Neural progenitor cell (in vitro differentiated cells): ENCODE data around the gene TUBB3. TPM values are rescaled to one million over a fixed set of nuclear protein-coding genes. Genes with fewer than 3 reads are reported as not detected.
"Not testable (repeated sequence)": the region's sequence is repeated elsewhere in the genome, so short reads cannot be mapped to it uniquely, and the experiment has no call there.

Experiments
- DNase-seq: peaks from one replicate; pipeline ENCODE4 v3.0.0-alpha.2; 2016; ENCODE audit warnings: low spot score
- H2AFZ ChIP-seq: fragments of 200-600 bp; sonication (generic); replicated peaks from 2 replicates; pipeline ENCODE4 v1.6.1; 2016; ENCODE audit warnings: antibody characterized with exemption
- H3F3A ChIP-seq: fragments of 200-600 bp; sonication (generic); 2 replicates; pipeline ENCODE4 v1.6.1; 2016; ENCODE audit warnings: antibody characterized with exemption, low read depth
- H3K27ac ChIP-seq: fragments of 200-600 bp; sonication (generic); 2 replicates; pipeline ENCODE4 v1.5.1; 2016; ENCODE audit warnings: mild to moderate bottlenecking
- H3K27me3 ChIP-seq: fragments of 200-600 bp; sonication (generic); 2 replicates; pipeline ENCODE4 v1.6.1; 2016; ENCODE audit warnings: mild to moderate bottlenecking, moderate library complexity
- H3K36me3 ChIP-seq: fragments of 200-600 bp; sonication (generic); 2 replicates; pipeline ENCODE4 v1.5.1; 2016
- H3K4me1 ChIP-seq: fragments of 200-600 bp; sonication (generic); 2 replicates; pipeline ENCODE4 v1.6.1; 2016; ENCODE audit warnings: mixed run types
- H3K4me2 ChIP-seq: fragments of 200-600 bp; sonication (generic); 2 replicates; pipeline ENCODE4 v1.6.1; 2016
- H3K4me3 ChIP-seq: fragments of 200-600 bp; sonication (generic); 2 replicates; pipeline ENCODE4 v1.5.1; 2016
- H3K79me2 ChIP-seq: fragments of 200-600 bp; sonication (generic); 2 replicates; pipeline ENCODE4 v1.6.1; 2016; ENCODE audit warnings: low read depth
- H3K9ac ChIP-seq: fragments of 200-600 bp; sonication (generic); 2 replicates; pipeline ENCODE4 v1.6.1; 2016
- H3K9me3 ChIP-seq: fragments of 200-600 bp; sonication (generic); 2 replicates; pipeline ENCODE4 v1.5.1; 2016; ENCODE audit warnings: low read depth
- H4K20me1 ChIP-seq: fragments of 200-600 bp; sonication (generic); 2 replicates; pipeline ENCODE4 v1.6.1; 2016; ENCODE audit warnings: low read depth
- H3K27ac Mint-ChIP-seq: 3 replicates; pipeline ENCODE4 v1.8.0; 2021; ENCODE audit warnings: mixed read lengths
- H3K27me3 Mint-ChIP-seq: 2 replicates; pipeline ENCODE4 v1.8.0; 2022; ENCODE audit warnings: low read depth, mild to moderate bottlenecking, inconsistent platforms, moderate library complexity, mixed read lengths; ENCODE audit not compliant: insufficient read depth
- H3K36me3 Mint-ChIP-seq: 3 replicates; pipeline ENCODE4 v1.8.0; 2021; ENCODE audit warnings: mixed read lengths
- H3K4me1 Mint-ChIP-seq: 3 replicates; pipeline ENCODE4 v1.8.0; 2021; ENCODE audit warnings: mixed read lengths
- H3K4me3 Mint-ChIP-seq: 3 replicates; pipeline ENCODE4 v1.8.0; 2021; ENCODE audit warnings: mild to moderate bottlenecking, moderate library complexity, mixed read lengths
- H3K9me3 Mint-ChIP-seq: 3 replicates; pipeline ENCODE4 v1.8.0; 2020; ENCODE audit warnings: mixed read lengths
- EZH2 ChIP-seq: fragments of 200-600 bp; sonication (generic); IDR thresholded peaks from 2 replicates; pipeline ENCODE4 v1.6.1; 2017; ENCODE audit warnings: antibody characterized with exemption, mild to moderate bottlenecking, moderate library complexity
- EZH2phosphoT487 ChIP-seq: fragments of 200-600 bp; sonication (generic); IDR thresholded peaks from 2 replicates; pipeline ENCODE4 v1.6.1; 2017; ENCODE audit warnings: antibody characterized with exemption
- total RNA-seq: library from RNA; depleted of rRNA; stranded (reverse); fragments of >200 nt; gene quantifications from 2 replicates; pipeline ENCODE4 v1.2.3, GENCODE V29; 2015; ENCODE audit warnings: low replicate concordance
- TF ChIP-seq, protein P1 (sequence below): fragments of 200-600 bp; sonication (generic); IDR thresholded peaks from 2 replicates; pipeline ENCODE4 v1.5.1; 2017; ENCODE audit warnings: antibody characterized with exemption, mild to moderate bottlenecking

The TUBB3 gene
- total RNA-seq, 1 donor from 2014 or later, result 41.4 TPM

DNA sequence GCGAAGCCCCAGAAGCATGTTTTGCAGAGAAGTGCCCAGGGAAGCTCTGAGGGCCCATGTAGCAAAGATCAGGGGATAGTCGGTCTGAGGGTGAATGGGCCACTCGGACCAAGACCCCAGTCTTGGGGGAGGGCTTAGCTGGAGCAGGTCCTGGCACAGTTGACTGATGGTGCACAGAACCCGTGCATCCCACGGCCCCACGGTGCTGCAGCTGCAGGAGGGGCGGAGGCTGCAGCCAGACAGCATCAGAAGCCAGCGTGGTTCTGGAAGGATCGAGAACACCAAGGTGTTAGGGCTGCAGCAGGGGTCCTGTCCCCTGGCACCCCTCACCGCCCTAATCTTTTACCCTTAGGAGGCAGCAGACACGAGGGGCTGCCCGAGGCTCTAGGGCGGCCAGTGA lies 11.0 kb upstream of the TUBB3 start:
- no peak overlapping the region for H3K4me3 Mint-ChIP-seq
- peaks cover 8% of the 10 kb centered on the region for H3K36me3 Mint-ChIP-seq
- no peaks in the 10 kb centered on the region for H3K9me3 ChIP-seq

DNA sequence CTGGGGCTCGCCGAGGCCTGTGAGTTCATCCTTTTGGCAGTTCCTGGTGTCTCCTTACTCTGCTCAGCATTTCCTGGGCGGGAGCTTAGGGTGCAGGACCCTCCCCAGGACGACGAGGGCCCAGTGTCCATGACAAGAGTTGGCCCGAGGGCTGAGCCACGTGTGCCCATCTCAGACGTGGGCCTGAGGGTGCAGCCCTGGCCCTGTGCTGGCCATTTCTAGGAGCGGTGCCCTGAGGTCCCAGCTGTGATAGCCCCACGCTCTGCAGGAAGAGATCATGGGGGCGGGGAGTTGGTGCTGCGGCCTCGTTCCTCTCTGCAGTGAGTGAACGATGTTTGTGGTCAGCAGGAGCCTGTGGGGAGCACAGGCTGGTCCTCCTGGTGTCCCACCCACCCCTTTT lies 10.5 kb upstream of the TUBB3 start:
- H2AFZ ChIP-seq, result no peak overlapping the region
- H3K36me3 Mint-ChIP-seq, result peaks cover 7% of the 10 kb centered on the region
- H4K20me1 ChIP-seq, result no peaks in the 10 kb centered on the region
- H3K4me1 ChIP-seq, result peaks cover 10% of the 10 kb centered on the region
- peaks cover 3% of the 10 kb centered on the region for H3K27me3 ChIP-seq
- no peak for TF ChIP-seq EZH2phosphoT487
- TF ChIP-seq EZH2, result no peak
- TF ChIP-seq, protein P1, sequence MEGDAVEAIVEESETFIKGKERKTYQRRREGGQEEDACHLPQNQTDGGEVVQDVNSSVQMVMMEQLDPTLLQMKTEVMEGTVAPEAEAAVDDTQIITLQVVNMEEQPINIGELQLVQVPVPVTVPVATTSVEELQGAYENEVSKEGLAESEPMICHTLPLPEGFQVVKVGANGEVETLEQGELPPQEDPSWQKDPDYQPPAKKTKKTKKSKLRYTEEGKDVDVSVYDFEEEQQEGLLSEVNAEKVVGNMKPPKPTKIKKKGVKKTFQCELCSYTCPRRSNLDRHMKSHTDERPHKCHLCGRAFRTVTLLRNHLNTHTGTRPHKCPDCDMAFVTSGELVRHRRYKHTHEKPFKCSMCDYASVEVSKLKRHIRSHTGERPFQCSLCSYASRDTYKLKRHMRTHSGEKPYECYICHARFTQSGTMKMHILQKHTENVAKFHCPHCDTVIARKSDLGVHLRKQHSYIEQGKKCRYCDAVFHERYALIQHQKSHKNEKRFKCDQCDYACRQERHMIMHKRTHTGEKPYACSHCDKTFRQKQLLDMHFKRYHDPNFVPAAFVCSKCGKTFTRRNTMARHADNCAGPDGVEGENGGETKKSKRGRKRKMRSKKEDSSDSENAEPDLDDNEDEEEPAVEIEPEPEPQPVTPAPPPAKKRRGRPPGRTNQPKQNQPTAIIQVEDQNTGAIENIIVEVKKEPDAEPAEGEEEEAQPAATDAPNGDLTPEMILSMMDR, result no peak
- no peaks in the 10 kb centered on the region for H3K36me3 ChIP-seq
- H3K9me3 Mint-ChIP-seq, result peaks cover 2% of the 10 kb centered on the region
- H3K9ac ChIP-seq, result no peak overlapping the region
- H3K4me2 ChIP-seq, result no peak overlapping the region
- peaks cover 21% of the 10 kb centered on the region for H3F3A ChIP-seq
- H3K27me3 Mint-ChIP-seq, result peaks cover 18% of the 10 kb centered on the region
- no peak overlapping the region for H3K27ac Mint-ChIP-seq
- peaks cover 7% of the 10 kb centered on the region for H3K4me1 Mint-ChIP-seq
- no peaks in the 10 kb centered on the region for H3K79me2 ChIP-seq
- H3K4me3 Mint-ChIP-seq, result no peak overlapping the region
- no peaks in the 10 kb centered on the region for H3K9me3 ChIP-seq
- no peak overlapping the region for H3K27ac ChIP-seq
- no peak for DNase-seq
- H3K4me3 ChIP-seq, result no peak overlapping the region

More for the DNA sequence above, 11.0 kb upstream of the TUBB3 start:
- Mint-ChIP-seq H3K27me3 (peaks cover 18% of the 10 kb centered on the region), H3K4me1 (peaks cover 4% of the 10 kb centered on the region), H3K27ac (no peak overlapping the region), H3K9me3 (peaks cover 2% of the 10 kb centered on the region)
- H3F3A ChIP-seq, result peaks cover 17% of the 10 kb centered on the region
- no peaks in the 10 kb centered on the region for H3K36me3 ChIP-seq
- no peaks in the 10 kb centered on the region for H4K20me1 ChIP-seq
- H3K27ac ChIP-seq, result no peak overlapping the region
- no peaks in the 10 kb centered on the region for H3K27me3 ChIP-seq
- H3K4me3 ChIP-seq, result no peak overlapping the region
- peaks cover 6% of the 10 kb centered on the region for H3K4me1 ChIP-seq
- H3K4me2 ChIP-seq, result no peak overlapping the region
- H3K9ac ChIP-seq, result no peak overlapping the region
- H2AFZ ChIP-seq, result no peak overlapping the region
- TF ChIP-seq, protein P1, result no peak
- no peak for TF ChIP-seq EZH2
- TF ChIP-seq EZH2phosphoT487, result no peak
- H3K79me2 ChIP-seq, result no peaks in the 10 kb centered on the region
- no peak for DNase-seq

DNA sequence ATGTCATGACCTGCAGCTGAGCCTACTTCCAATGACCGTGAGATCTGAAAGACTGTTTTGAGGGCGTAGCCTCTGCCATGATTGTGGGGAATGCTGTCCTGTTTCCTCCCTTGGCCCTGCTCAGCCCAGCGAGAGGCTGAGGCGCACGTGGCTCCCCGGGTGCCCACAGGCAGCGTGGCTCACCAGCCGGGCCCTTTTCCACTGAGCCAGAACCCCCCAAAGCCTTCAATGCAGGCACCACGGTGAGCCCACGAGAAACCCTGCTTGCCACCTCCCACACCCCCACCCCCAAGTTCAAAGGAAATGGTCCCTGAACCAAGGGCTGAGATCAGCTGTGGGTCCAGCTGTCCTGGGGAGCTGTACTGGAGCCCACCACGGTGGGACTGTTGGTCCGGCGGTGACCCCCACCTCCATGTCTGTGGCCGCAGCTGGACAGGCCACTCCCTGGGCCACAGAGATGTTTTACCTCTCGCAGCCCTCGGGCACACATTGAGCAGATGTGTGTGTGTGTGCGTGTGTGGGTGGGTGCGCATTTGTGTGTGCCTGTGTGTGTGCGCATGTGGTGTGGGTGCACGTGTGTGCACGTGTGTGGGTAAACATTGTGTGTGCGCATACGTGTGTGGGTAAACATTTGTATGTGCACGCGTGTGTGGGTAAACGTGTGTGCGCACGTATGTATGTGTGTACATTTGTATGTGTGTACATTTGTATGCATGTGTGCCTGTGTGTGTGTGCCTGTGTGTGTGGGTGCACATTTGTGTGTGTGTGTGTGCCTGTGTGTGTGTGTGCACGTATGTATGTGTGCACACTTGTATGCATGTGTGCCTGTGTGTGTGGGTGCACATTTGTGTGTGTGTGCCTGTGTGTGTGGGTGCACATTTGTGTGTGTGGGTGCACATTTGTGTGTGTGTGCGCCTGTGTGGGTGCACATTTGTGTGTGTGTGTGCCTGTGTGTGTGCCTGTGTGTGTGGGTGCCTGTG lies 9.4 kb upstream of the TUBB3 start:
- Histone ChIP-seq H3K79me2 (no peaks in the 10 kb centered on the region), H2AFZ (no peak overlapping the region), H3K4me3 (no peak overlapping the region), H3K9ac (no peak overlapping the region), H3K4me2 (no peak overlapping the region), H4K20me1 (no peaks in the 10 kb centered on the region), H3K27ac (no peak overlapping the region), H3K36me3 (no peaks in the 10 kb centered on the region), H3K9me3 (no peaks in the 10 kb centered on the region), H3K4me1 (peaks cover 19% of the 10 kb centered on the region), H3K27me3 (peaks cover 3% of the 10 kb centered on the region), H3F3A (peaks cover 29% of the 10 kb centered on the region)
- Mint-ChIP-seq H3K36me3 (peaks cover 6% of the 10 kb centered on the region), H3K4me1 (peaks cover 8% of the 10 kb centered on the region), H3K27ac (peak overlapping the region; percentile 83), H3K9me3 (peaks cover 2% of the 10 kb centered on the region), H3K4me3 (no peak overlapping the region), H3K27me3 (peaks cover 18% of the 10 kb centered on the region)
- no peak for TF ChIP-seq EZH2
- DNase-seq, result no peak

DNA sequence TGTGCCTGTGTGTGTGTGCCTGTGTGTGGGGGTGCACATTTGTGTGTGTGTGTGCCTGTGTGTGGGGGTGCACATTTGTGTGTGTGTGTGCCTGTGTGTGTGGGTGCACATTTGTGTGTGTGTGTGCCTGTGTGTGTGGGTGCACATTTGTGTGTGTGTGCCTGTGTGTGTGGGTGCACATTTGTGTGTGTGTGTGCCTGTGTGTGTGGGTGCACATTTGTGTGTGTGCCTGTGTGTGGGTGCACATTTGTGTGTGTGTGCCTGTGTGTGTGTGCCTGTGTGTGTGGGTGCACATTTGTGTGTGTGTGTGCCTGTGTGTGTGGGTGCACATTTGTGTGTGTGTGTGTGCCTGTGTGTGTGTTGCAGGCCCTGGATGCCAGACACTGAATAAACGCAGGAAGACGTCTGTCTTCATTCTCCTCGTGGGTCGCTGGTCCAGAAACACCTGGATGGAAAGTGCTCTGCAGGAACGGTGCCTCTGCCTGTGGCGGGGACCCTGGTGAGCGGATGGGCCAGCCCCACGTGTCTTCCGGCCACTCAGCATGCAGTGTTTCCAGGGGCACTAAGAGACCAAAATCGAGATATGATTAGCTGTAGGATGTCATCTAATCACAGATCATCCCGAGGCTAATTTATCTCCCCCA lies 8.4 kb upstream of the TUBB3 start:
- not testable (repeated sequence) for H4K20me1 ChIP-seq, H3K27me3 ChIP-seq, H2AFZ ChIP-seq, H3K9me3 Mint-ChIP-seq, H3K4me1 Mint-ChIP-seq, H3K27ac ChIP-seq, H3K4me3 ChIP-seq, H3K4me2 ChIP-seq, DNase-seq, H3K9ac ChIP-seq, H3K4me3 Mint-ChIP-seq, H3K36me3 ChIP-seq, H3K9me3 ChIP-seq, H3K27ac Mint-ChIP-seq, H3K79me2 ChIP-seq, H3K36me3 Mint-ChIP-seq
- H3K27me3 Mint-ChIP-seq, result peaks cover 18% of the 10 kb centered on the region
- H3F3A ChIP-seq, result peaks cover 28% of the 10 kb centered on the region
- H3K4me1 ChIP-seq, result peaks cover 19% of the 10 kb centered on the region
